IPS-NIHi7 (cell line): ENCODE results near the gene RBM33.

Experiments used
- DNase-seq: peaks from one replicate; pipeline ENCODE4 v3.0.0; 2012; ENCODE audit warnings: mixed read lengths; ENCODE audit errors: extremely low spot score

Gene RBM33

GRCh38 chr7:155724327-155725005 lies 80.0 kb downstream of the RBM33 start:
- DNase-seq = peak; percentile 44

GRCh38 chr7:155725006-155725355 lies 80.5 kb downstream of the RBM33 start:
- DNase-seq = no peak

- no peak for DNase-seq
Observed at GRCh38 chr7:155727616-155728015, 83.2 kb downstream of the RBM33 start.

GRCh38 chr7:155728116-155728515 lies 83.7 kb downstream of the RBM33 start:
- DNase-seq = no peak

- DNase-seq = no peak
Observed at GRCh38 chr7:155729847-155730246, 85.4 kb downstream of the RBM33 start.

GRCh38 chr7:155731380-155731779 lies 86.9 kb downstream of the RBM33 start:
- no peak for DNase-seq

GRCh38 chr7:155731871-155732270 lies 87.4 kb downstream of the RBM33 start:
- DNase-seq = no peak

GRCh38 chr7:155732286-155732685 lies 87.8 kb downstream of the RBM33 start:
- DNase-seq = no peak

- no peak for DNase-seq
Observed at GRCh38 chr7:155733582-155734444, 89.4 kb downstream of the RBM33 start.

- no peak for DNase-seq
Observed at GRCh38 chr7:155734445-155734809, 90.0 kb downstream of the RBM33 start.

GRCh38 chr7:155735442-155736115 lies 91.1 kb downstream of the RBM33 start:
- DNase-seq = no peak

GRCh38 chr7:155737590-155737989 lies 93.1 kb downstream of the RBM33 start:
- no peak for DNase-seq

- DNase-seq = no peak
Observed at GRCh38 chr7:155738104-155738503, 93.6 kb downstream of the RBM33 start.

GRCh38 chr7:155738652-155739537 lies 94.4 kb downstream of the RBM33 start:
- DNase-seq = peak; percentile 31

- no peak for DNase-seq
Observed at GRCh38 chr7:155739538-155740143, 95.2 kb downstream of the RBM33 start.

- no peak for DNase-seq
Observed at GRCh38 chr7:155741082-155741481, 96.6 kb downstream of the RBM33 start.

- no peak for DNase-seq
Observed at GRCh38 chr7:155741805-155742204, 97.3 kb downstream of the RBM33 start.

GRCh38 chr7:155743177-155743576 lies 98.7 kb downstream of the RBM33 start:
- DNase-seq = no peak

GRCh38 chr7:155744971-155745683 lies 100.7 kb downstream of the RBM33 start:
- no peak for DNase-seq

- DNase-seq = no peak
Observed at GRCh38 chr7:155745737-155746136, 101.3 kb downstream of the RBM33 start.

- DNase-seq = no peak
Observed at GRCh38 chr7:155746188-155746587, 101.7 kb downstream of the RBM33 start.
